ENCODE data around the gene ASS1.

Gene ASS1

DNA sequence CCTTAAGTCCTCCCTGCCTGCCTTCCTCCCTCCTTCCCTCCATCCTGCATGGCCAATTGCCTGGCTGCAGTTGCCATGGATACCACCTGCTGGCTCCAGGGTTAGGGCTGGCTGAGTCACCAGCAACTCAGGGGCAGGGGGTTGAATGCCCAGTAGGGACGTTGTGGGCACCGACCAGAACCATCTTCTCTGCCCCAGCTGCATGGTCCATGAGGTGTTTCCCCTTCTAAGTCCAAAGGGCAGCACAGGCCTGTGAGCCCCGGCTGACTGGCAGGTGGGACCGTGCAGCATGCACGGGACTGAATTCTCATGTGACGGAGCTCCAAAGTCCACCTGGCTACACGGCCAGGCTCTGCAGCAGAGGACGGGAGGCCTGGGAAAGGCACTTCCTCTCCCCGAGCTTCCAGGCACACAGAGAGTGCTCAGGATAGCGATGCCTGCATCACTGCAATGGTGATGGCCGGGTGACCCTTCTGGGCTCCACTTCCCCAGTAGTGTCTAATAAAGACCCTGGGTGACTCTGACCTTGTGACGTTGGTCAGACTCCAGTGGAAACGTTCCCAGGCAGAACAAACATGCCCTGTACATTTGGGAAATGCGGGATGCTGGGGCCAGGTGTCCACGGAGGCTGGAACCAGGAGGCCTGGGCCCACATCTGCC, 5.7 kb downstream of the ASS1 start:
- H3K4me1 ChIP-seq (ENCODE audit: insufficient read depth, low read length) = peaks cover 56% of the 10 kb centered on the region
- no peak overlapping the region for H3K9ac ChIP-seq (ENCODE audit: low read length)
- H3K27me3 ChIP-seq (ENCODE audit: control insufficient read depth in 1 of 2, insufficient read depth in 2 of 2, low read length in 2 of 2) = no peaks in the 10 kb centered on the region
- H3K27ac ChIP-seq (ENCODE audit: low read depth, low read length) = no peak overlapping the region
- no peaks in the 10 kb centered on the region for H3K36me3 ChIP-seq (ENCODE audit: insufficient read depth, low read length)
- H3K9me3 ChIP-seq (ENCODE audit: low read length) = no peaks in the 10 kb centered on the region
- no peak overlapping the region for H3K4me3 ChIP-seq (ENCODE audit: low read depth in 1 of 2, low read length in 2 of 2)

GRCh38 chr9:130451004-130451390, 6.2 kb downstream of the ASS1 start:
- peak overlapping the region; percentile 58 for H3K27ac ChIP-seq (ENCODE audit: low read depth, low read length)
- no peak overlapping the region for H3K4me3 ChIP-seq (ENCODE audit: low read depth in 1 of 2, low read length in 2 of 2)
- peak overlapping the region; percentile 25 for H3K9ac ChIP-seq (ENCODE audit: low read length)
- no peaks in the 10 kb centered on the region for H3K36me3 ChIP-seq (ENCODE audit: insufficient read depth, low read length)
- no peaks in the 10 kb centered on the region for H3K9me3 ChIP-seq (ENCODE audit: low read length)
- H3K4me1 ChIP-seq (ENCODE audit: insufficient read depth, low read length) = peaks cover 50% of the 10 kb centered on the region
- no peaks in the 10 kb centered on the region for H3K27me3 ChIP-seq (ENCODE audit: control insufficient read depth in 1 of 2, insufficient read depth in 2 of 2, low read length in 2 of 2)

DNA sequence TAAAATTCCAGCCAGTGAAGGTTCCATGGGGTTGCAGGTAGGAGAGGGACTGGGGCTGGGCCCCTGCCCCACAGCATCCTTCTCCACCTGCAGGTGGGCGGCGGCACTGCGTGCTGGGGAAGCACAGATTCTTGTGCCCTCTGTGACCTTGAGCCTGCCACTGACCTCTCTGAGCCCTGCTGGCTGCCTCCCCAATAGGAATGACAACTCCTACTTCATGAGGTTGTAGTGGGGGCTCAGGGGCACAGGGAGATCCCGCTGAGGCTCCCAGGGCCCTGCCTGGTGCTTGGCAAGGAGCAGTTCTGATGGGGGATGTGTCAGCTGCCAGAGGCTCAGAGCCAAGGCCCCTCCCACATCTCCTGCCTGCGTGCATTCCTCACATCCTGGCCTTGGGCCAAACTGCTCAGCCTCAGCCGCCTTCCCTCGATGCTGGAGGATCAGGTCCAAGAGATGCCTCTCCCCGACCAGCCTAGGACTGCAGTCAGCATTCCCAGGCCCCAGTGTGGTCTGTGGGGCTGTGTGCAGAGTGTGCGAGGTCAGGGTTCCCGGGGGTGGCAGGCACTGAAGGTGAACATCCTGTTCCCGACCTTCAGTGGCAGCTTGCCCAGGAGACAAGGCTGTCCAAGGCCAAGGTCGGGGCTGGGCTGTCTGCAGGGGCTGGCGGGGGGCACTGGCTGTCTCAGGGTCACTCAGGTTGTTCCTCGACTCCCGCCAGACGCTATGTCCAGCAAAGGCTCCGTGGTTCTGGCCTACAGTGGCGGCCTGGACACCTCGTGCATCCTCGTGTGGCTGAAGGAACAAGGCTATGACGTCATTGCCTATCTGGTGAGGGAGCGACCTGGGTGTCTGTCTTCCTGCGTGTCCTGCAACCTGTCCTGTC, 7.0 kb downstream of the ASS1 start:
- Histone ChIP-seq H3K27me3 (ENCODE audit: control insufficient read depth in 1 of 2, insufficient read depth in 2 of 2, low read length in 2 of 2) (no peaks in the 10 kb centered on the region), H3K9ac (ENCODE audit: low read length) (peak overlapping the region; percentile 25), H3K4me3 (ENCODE audit: low read depth in 1 of 2, low read length in 2 of 2) (no peak overlapping the region), H3K27ac (ENCODE audit: low read depth, low read length) (peak overlapping the region; percentile 58), H3K36me3 (ENCODE audit: insufficient read depth, low read length) (no peaks in the 10 kb centered on the region), H3K9me3 (ENCODE audit: low read length) (no peaks in the 10 kb centered on the region), H3K4me1 (ENCODE audit: insufficient read depth, low read length) (peaks cover 43% of the 10 kb centered on the region)

DNA sequence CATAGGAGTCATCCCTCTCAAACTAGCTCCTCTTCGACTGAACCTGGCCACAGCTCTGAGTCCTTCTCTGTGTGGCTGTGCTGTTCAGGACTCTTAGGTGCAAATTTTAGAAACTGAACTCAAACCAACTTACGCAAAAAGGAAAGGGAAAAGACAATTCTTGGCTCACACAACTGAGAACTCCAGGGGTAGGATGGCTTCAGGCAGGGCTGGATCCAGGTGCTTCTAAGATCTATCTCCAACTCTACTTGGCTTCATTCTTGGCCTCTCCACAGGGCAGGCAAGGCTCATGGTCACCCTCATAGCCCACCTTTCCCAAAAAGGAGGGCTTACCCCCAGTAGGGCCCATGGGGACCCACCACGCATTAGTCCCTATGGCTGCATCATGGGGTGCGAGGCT, 8.1 kb downstream of the ASS1 start:
- Histone ChIP-seq H3K27ac (ENCODE audit: low read depth, low read length) (no peak overlapping the region), H3K4me1 (ENCODE audit: insufficient read depth, low read length) (peaks cover 32% of the 10 kb centered on the region), H3K4me3 (ENCODE audit: low read depth in 1 of 2, low read length in 2 of 2) (no peak overlapping the region), H3K27me3 (ENCODE audit: control insufficient read depth in 1 of 2, insufficient read depth in 2 of 2, low read length in 2 of 2) (no peaks in the 10 kb centered on the region), H3K36me3 (ENCODE audit: insufficient read depth, low read length) (no peaks in the 10 kb centered on the region), H3K9ac (ENCODE audit: low read length) (no peak overlapping the region), H3K9me3 (ENCODE audit: low read length) (no peaks in the 10 kb centered on the region)

GRCh38 chr9:130453487-130453886, 8.7 kb downstream of the ASS1 start:
- Histone ChIP-seq H3K4me3 (ENCODE audit: low read depth in 1 of 2, low read length in 2 of 2) (no peak overlapping the region), H3K9ac (ENCODE audit: low read length) (no peak overlapping the region), H3K27me3 (ENCODE audit: control insufficient read depth in 1 of 2, insufficient read depth in 2 of 2, low read length in 2 of 2) (no peaks in the 10 kb centered on the region), H3K9me3 (ENCODE audit: low read length) (no peaks in the 10 kb centered on the region), H3K4me1 (ENCODE audit: insufficient read depth, low read length) (peaks cover 32% of the 10 kb centered on the region), H3K27ac (ENCODE audit: low read depth, low read length) (no peak overlapping the region), H3K36me3 (ENCODE audit: insufficient read depth, low read length) (no peaks in the 10 kb centered on the region)

DNA sequence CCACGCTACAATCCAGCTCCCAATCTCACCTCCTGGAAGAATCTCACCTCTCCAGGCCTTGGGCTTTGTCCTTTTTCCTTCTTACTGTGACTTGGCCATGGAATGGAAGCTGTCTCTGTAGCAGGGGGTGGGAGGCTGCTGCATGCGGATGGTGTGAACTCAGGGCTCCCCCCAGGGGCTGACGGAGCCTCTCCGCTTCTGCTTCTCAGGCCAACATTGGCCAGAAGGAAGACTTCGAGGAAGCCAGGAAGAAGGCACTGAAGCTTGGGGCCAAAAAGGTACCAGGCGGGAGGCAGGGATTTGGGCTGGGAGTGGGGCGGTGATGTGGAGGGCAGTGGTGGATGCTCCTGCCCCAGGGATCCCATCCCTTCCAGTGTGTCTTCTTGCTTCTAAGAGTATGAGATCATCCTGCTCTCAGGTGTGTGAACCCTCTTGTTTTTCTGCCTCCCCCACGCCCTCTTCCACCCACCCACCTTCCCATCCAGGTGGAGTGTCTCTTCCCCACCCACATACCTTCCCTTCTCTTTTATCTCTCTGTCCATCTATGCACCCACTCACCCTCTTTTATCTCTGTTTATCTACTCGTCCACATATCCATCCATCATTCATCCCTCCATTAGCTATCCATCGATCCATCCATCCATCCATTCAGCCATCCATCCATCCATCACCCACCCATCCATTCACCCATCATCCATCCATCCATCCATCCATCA, 9.5 kb downstream of the ASS1 start:
- Histone ChIP-seq H3K27ac (ENCODE audit: low read depth, low read length) (no peak overlapping the region), H3K36me3 (ENCODE audit: insufficient read depth, low read length) (no peaks in the 10 kb centered on the region), H3K9me3 (ENCODE audit: low read length) (no peaks in the 10 kb centered on the region), H3K27me3 (ENCODE audit: control insufficient read depth in 1 of 2, insufficient read depth in 2 of 2, low read length in 2 of 2) (no peaks in the 10 kb centered on the region), H3K4me3 (ENCODE audit: low read depth in 1 of 2, low read length in 2 of 2) (no peak overlapping the region), H3K4me1 (ENCODE audit: insufficient read depth, low read length) (peaks cover 32% of the 10 kb centered on the region), H3K9ac (ENCODE audit: low read length) (no peak overlapping the region)

DNA sequence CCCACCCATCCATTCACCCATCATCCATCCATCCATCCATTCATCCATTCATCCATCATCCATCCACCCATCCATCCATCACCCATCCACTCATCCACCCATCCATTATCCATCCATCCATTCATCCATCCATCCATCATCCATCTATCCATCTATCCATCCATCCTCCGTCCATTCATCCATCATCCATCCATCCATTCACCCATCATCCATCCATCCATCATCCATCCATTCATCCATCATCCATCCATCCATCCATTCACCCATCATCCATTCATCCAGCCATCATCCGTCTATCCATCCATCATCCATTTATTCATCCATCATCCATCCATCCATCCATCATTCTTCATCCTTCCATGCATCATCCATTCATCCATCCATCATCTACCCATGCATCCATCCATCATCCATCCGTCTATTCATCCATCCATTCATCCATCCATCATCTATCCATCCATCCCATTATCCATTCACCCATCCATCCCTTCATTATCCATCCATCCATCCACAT, 10.1 kb downstream of the ASS1 start:
- Histone ChIP-seq H3K4me3 (ENCODE audit: low read depth in 1 of 2, low read length in 2 of 2) (no peak overlapping the region), H3K27ac (ENCODE audit: low read depth, low read length) (no peak overlapping the region), H3K27me3 (ENCODE audit: control insufficient read depth in 1 of 2, insufficient read depth in 2 of 2, low read length in 2 of 2) (no peaks in the 10 kb centered on the region), H3K4me1 (ENCODE audit: insufficient read depth, low read length) (peaks cover 32% of the 10 kb centered on the region), H3K9ac (ENCODE audit: low read length) (no peak overlapping the region), H3K36me3 (ENCODE audit: insufficient read depth, low read length) (no peaks in the 10 kb centered on the region), H3K9me3 (ENCODE audit: low read length) (no peaks in the 10 kb centered on the region)

GRCh38 chr9:130458027-130458803, 13.5 kb downstream of the ASS1 start:
- Histone ChIP-seq H3K36me3 (ENCODE audit: insufficient read depth, low read length) (no peaks in the 10 kb centered on the region), H3K9ac (ENCODE audit: low read length) (no peak overlapping the region), H3K4me1 (ENCODE audit: insufficient read depth, low read length) (peaks cover 9% of the 10 kb centered on the region), H3K27me3 (ENCODE audit: control insufficient read depth in 1 of 2, insufficient read depth in 2 of 2, low read length in 2 of 2) (no peaks in the 10 kb centered on the region), H3K4me3 (ENCODE audit: low read depth in 1 of 2, low read length in 2 of 2) (no peak overlapping the region), H3K27ac (ENCODE audit: low read depth, low read length) (no peak overlapping the region), H3K9me3 (ENCODE audit: low read length) (no peaks in the 10 kb centered on the region)

GRCh38 chr9:130458804-130459067, 14.0 kb downstream of the ASS1 start:
- Histone ChIP-seq H3K4me3 (ENCODE audit: low read depth in 1 of 2, low read length in 2 of 2) (no peak overlapping the region), H3K9me3 (ENCODE audit: low read length) (no peaks in the 10 kb centered on the region), H3K9ac (ENCODE audit: low read length) (no peak overlapping the region), H3K4me1 (ENCODE audit: insufficient read depth, low read length) (peaks cover 4% of the 10 kb centered on the region), H3K36me3 (ENCODE audit: insufficient read depth, low read length) (no peaks in the 10 kb centered on the region), H3K27me3 (ENCODE audit: control insufficient read depth in 1 of 2, insufficient read depth in 2 of 2, low read length in 2 of 2) (no peaks in the 10 kb centered on the region), H3K27ac (ENCODE audit: low read depth, low read length) (no peak overlapping the region)

DNA sequence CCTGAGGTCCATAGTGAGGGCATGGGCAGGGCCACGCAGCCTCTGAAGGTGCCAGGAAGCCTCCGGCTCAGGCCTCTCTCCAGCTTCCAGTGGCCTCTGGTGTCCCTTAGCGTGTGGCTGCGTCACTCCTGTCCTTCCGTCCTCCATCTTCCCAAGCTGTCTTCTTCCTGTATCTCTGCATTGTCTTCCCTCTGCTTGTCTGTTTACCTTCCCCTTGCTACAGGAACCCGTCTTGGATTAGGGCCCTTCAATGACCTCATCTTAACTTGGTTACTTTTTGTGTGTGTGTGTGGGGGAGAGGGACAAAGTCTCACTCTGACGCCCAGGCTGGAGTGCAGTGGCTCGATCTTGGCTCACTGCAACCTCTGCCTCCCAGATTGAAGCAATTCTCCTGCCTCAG, 14.4 kb downstream of the ASS1 start:
- H3K36me3 ChIP-seq (ENCODE audit: insufficient read depth, low read length) = no peaks in the 10 kb centered on the region
- H3K27ac ChIP-seq (ENCODE audit: low read depth, low read length) = no peak overlapping the region
- no peak overlapping the region for H3K4me3 ChIP-seq (ENCODE audit: low read depth in 1 of 2, low read length in 2 of 2)
- no peaks in the 10 kb centered on the region for H3K27me3 ChIP-seq (ENCODE audit: control insufficient read depth in 1 of 2, insufficient read depth in 2 of 2, low read length in 2 of 2)
- no peaks in the 10 kb centered on the region for H3K9me3 ChIP-seq (ENCODE audit: low read length)
- H3K4me1 ChIP-seq (ENCODE audit: insufficient read depth, low read length) = no peaks in the 10 kb centered on the region
- no peak overlapping the region for H3K9ac ChIP-seq (ENCODE audit: low read length)

Data from muscle layer of colon (tissue), 2 donors.